ENCODE measurements around the gene NPR2. TPM values are rescaled to one million over a fixed set of nuclear protein-coding genes. Genes with fewer than 3 reads are reported as not detected.

Gene NPR2
- total and polyA plus RNA-seq, 7 donors = 0.60 to 26.6 (median 20.3) TPM

DNA sequence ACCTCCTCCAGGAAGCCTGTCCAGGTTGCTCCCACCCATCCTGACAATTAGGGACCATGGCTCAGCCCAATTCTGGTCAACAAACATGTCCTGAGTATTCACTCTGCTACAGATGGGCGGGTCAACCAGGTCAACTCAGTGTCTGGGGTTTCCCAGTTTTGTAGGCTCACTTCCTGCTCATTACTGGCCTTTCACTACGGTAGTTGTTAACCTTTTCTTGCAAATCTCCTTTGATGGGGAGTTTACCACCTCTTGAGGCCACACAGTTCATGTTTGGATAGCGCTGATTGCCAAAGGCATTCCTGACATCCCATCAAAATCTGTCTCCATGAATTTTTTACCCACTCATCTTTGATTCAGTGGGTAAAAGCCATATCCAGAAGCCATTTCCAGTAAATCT, 51.4 kb downstream of the NPR2 start:
- peaks cover 0 to 12% (median 2%) of the 10 kb centered on the region in 4 donors for H3K36me3 ChIP-seq
- no peak overlapping the region for H3K27ac ChIP-seq
- TF ChIP-seq, protein P1, sequence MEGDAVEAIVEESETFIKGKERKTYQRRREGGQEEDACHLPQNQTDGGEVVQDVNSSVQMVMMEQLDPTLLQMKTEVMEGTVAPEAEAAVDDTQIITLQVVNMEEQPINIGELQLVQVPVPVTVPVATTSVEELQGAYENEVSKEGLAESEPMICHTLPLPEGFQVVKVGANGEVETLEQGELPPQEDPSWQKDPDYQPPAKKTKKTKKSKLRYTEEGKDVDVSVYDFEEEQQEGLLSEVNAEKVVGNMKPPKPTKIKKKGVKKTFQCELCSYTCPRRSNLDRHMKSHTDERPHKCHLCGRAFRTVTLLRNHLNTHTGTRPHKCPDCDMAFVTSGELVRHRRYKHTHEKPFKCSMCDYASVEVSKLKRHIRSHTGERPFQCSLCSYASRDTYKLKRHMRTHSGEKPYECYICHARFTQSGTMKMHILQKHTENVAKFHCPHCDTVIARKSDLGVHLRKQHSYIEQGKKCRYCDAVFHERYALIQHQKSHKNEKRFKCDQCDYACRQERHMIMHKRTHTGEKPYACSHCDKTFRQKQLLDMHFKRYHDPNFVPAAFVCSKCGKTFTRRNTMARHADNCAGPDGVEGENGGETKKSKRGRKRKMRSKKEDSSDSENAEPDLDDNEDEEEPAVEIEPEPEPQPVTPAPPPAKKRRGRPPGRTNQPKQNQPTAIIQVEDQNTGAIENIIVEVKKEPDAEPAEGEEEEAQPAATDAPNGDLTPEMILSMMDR (IDR thresholded peaks at IDR 0.05) = no peak
- no peak for TF ChIP-seq EP300 (IDR thresholded peaks at IDR 0.05)
- TF ChIP-seq POLR2AphosphoS5 (IDR thresholded peaks at IDR 0.05) = no peak
- no peak for TF ChIP-seq POLR2A (IDR thresholded peaks at IDR 0.05)
- WGBS, 2 donors = 67 to 69% methylated on average over 3 of the region's 3 CpGs
- no peak for DNase-seq
- H3K4me3 ChIP-seq = no peak overlapping the region
- intact Hi-C loops (cut with DNase I) = no loop called here
- peaks cover 0 to 42% (median 32%) of the 10 kb centered on the region in 4 donors for H3K4me1 ChIP-seq
- no peaks in the 10 kb centered on the region for H3K27me3 ChIP-seq
- H3K9me3 ChIP-seq = no peaks in the 10 kb centered on the region

DNA sequence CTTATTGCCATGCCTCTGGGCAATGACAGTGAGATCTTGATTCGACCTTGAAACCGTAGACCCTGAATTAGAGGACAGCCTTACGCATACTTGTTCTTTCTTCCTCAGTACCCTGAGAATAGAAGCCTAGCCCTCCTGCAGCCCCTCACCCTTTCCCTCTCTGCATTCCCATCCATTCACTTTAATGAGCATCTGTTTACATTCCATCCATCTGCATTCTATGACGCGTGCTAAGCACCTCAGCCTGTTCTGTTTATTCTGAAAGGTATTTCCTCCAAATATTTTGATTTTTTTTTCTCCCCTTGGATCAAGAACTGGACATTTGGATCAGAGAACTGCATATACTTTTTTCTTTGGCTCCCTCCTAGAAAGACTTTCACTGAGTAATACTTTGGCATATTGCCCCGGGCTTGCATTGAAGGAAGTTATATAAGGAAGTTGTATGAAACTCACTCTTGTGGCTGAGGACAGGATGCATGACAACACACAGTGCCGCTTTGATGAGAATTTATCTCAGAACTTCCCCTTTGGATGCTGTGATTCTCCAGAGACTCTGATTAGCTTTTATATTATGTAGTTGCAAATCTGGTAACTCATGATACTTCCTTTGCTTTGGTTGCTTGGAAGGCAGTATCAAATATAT, 53.4 kb downstream of the NPR2 start:
- Histone ChIP-seq H3K4me3 (no peak overlapping the region), H3K36me3 (peaks cover 0 to 12% (median 2%) of the 10 kb centered on the region in 4 donors), H3K9me3 (no peaks in the 10 kb centered on the region), H3K27me3 (no peaks in the 10 kb centered on the region), H3K4me1 (peaks cover 0 to 53% (median 41%) of the 10 kb centered on the region in 4 donors), H3K27ac (peak overlapping the region; percentile 57 to 84 (median 77))
- intact Hi-C loops (cut with DNase I) = no loop called here
- TF ChIP-seq EP300 (IDR thresholded peaks at IDR 0.05) = no peak
- peak in 3 of 4 donors; percentile 23 to 45 (median 24) for TF ChIP-seq POLR2AphosphoS5 (IDR thresholded peaks at IDR 0.05)
- TF ChIP-seq, protein P1 (IDR thresholded peaks at IDR 0.05) = no peak
- WGBS, 2 donors = 34% methylated on average over 7 of the region's 7 CpGs
- DNase-seq = peak; percentile 70

GRCh38 chr9:35845824-35846771, 54.7 kb downstream of the NPR2 start:
- H3K27ac ChIP-seq = peak overlapping the region in 3 of 4 donors; percentile 73 to 84 (median 81)
- TF ChIP-seq POLR2AphosphoS5 (IDR thresholded peaks at IDR 0.05) = no peak
- TF ChIP-seq EP300 (IDR thresholded peaks at IDR 0.05) = no peak
- no peak for TF ChIP-seq POLR2A (IDR thresholded peaks at IDR 0.05)
- TF ChIP-seq, protein P1 (IDR thresholded peaks at IDR 0.05) = no peak
- peaks cover 0 to 12% (median 2%) of the 10 kb centered on the region in 4 donors for H3K36me3 ChIP-seq
- H3K4me3 ChIP-seq = no peak overlapping the region
- DNase-seq = peak; percentile 60
- H3K4me1 ChIP-seq = peaks cover 0 to 53% (median 41%) of the 10 kb centered on the region in 4 donors
- H3K9me3 ChIP-seq = no peaks in the 10 kb centered on the region
- H3K27me3 ChIP-seq = no peaks in the 10 kb centered on the region
- intact Hi-C loops (cut with DNase I) = no loop called here
- WGBS, 2 donors = 63 to 84% methylated on average over 53 of the region's 53 CpGs

GRCh38 chr9:35847792-35848572, 56.6 kb downstream of the NPR2 start:
- no peak for TF ChIP-seq POLR2A (IDR thresholded peaks at IDR 0.05)
- TF ChIP-seq POLR2AphosphoS5 (IDR thresholded peaks at IDR 0.05) = peak in 1 of 4 donors; percentile 3
- Histone ChIP-seq H3K4me1 (peaks cover 0 to 53% (median 41%) of the 10 kb centered on the region in 4 donors), H3K36me3 (peaks cover 0 to 18% (median 2%) of the 10 kb centered on the region in 4 donors), H3K27me3 (no peaks in the 10 kb centered on the region), H3K4me3 (no peak overlapping the region), H3K27ac (peak overlapping the region; percentile 71 to 84 (median 76)), H3K9me3 (no peaks in the 10 kb centered on the region)
- intact Hi-C loops (cut with DNase I) = no loop called here
- 66 to 84% methylated on average over 4 of the region's 4 CpGs for WGBS, 2 donors
- DNase-seq = peak; percentile 25

All from sigmoid colon (tissue), 7 donors.